GM21825 (cell line): Measurements from ENCODE around the gene BCR.

ENCODE experiments used
- ATAC-seq: cut with Tn5 transposase; IDR thresholded peaks from one replicate; pipeline ENCODE4 v1.9.1; 2021; ENCODE audit warnings: mild to moderate bottlenecking, moderate library complexity; ENCODE audit not compliant: unreplicated experiment

The BCR gene

GRCh38 chr22:23150762-23151161 is 29.5 kb upstream of the BCR start:
- ATAC-seq: no peak

- ATAC-seq: no peak
These were observed 28.5 kb upstream of the BCR start for GRCh38 chr22:23151827-23152226.

- ATAC-seq: no peak
These were observed 27.8 kb upstream of the BCR start for GRCh38 chr22:23152238-23153114.

GRCh38 chr22:23153994-23154393 is 26.3 kb upstream of the BCR start:
- ATAC-seq: no peak

- ATAC-seq: no peak
These were observed 25.8 kb upstream of the BCR start for GRCh38 chr22:23154461-23154860.

GRCh38 chr22:23155143-23155542 is 25.2 kb upstream of the BCR start:
- ATAC-seq: no peak

GRCh38 chr22:23155831-23156230 is 24.5 kb upstream of the BCR start:
- ATAC-seq: no peak

- no peak for ATAC-seq
These were observed 24.0 kb upstream of the BCR start for GRCh38 chr22:23156286-23156685.

GRCh38 chr22:23157560-23158515 is 22.5 kb upstream of the BCR start:
- no peak for ATAC-seq

GRCh38 chr22:23158516-23159290 is 21.6 kb upstream of the BCR start:
- no peak for ATAC-seq

GRCh38 chr22:23159291-23159630 is 21.0 kb upstream of the BCR start:
- no peak for ATAC-seq

GRCh38 chr22:23161029-23161428 is 19.3 kb upstream of the BCR start:
- no peak for ATAC-seq

- ATAC-seq: no peak
These were observed 18.7 kb upstream of the BCR start for GRCh38 chr22:23161574-23161973.

GRCh38 chr22:23163665-23164064 is 16.6 kb upstream of the BCR start:
- ATAC-seq: no peak

- no peak for ATAC-seq
These were observed 16.2 kb upstream of the BCR start for GRCh38 chr22:23164091-23164490.

- no peak for ATAC-seq
These were observed 14.1 kb upstream of the BCR start for GRCh38 chr22:23166042-23166831.

GRCh38 chr22:23166841-23167616 is 13.3 kb upstream of the BCR start:
- no peak for ATAC-seq

GRCh38 chr22:23168391-23169042 is 11.8 kb upstream of the BCR start:
- ATAC-seq: no peak

GRCh38 chr22:23169043-23169406 is 11.3 kb upstream of the BCR start:
- ATAC-seq: no peak
